T1000 (cell line): ENCODE measurements around the gene IMPA2.
"Not testable (repeated sequence)": the region's sequence is repeated elsewhere in the genome, so short reads cannot be mapped to it uniquely, and the experiment has no call there.

Source experiments
- DNase-seq: peaks from one replicate; lab custom pipeline; 2025; ENCODE audit warnings: mixed read lengths; lab: John Stamatoyannopoulos, UW

Gene IMPA2

GRCh38 chr18:12076424-12077140 lies 95.3 kb downstream of the IMPA2 start:
- DNase-seq, result no peak

- DNase-seq, result not testable (repeated sequence)
Measured at GRCh38 chr18:12077994-12078393, 96.7 kb downstream of the IMPA2 start.

DNA sequence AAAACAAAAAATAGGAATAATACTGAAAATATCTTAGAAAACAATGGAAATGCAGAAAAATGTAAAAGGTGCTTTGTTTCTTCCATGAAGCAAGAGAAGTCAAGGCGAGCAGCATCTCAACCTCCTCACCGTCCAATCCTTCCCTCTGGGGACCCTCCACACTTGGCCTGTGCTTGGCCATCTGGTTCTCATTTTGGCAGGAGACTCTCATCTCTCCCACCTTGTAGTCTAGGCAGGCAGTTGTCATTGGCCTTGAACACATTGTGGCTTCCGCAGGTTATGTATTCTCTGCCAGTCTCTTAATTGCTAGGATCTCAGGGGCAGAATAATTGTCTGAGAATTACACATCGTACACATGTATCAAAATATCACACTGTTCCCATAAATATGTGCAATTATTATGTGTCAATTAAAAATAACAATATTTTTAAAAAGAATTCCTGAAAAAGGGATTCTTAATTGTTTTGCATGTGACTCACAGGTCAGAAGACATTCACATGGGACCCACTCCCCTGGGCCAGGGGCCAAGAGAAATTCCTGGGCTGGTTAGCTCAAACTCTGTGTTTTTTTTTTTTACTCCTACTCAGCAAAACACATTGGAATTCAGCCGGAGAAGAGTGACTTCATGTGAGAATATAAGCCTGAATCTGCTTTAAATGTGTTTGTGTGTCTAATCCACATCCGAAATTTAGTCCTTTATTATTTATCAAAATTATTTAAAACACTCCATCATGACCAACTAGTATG lies 98.4 kb downstream of the IMPA2 start:
- no peak for DNase-seq
